Amygdala (tissue), 56 donors: ENCODE data around the gene PLCL1.

Experiments
- DNase-seq, 56 donors: peaks; one replicate each; lab custom pipeline; 2025; lab: John Stamatoyannopoulos, UW

Gene PLCL1

GRCh38 chr2:197850882-197851450 lies 46.6 kb downstream of the PLCL1 start:
- no peak for DNase-seq

GRCh38 chr2:197851451-197851850 lies 47.1 kb downstream of the PLCL1 start:
- peak in 2 of 56 donors; percentile 32 to 44 for DNase-seq

GRCh38 chr2:197852108-197852507 lies 47.7 kb downstream of the PLCL1 start:
- DNase-seq = peak in 51 of 56 donors; percentile 6 to 84 (median 46)

GRCh38 chr2:197853549-197853948 lies 49.2 kb downstream of the PLCL1 start:
- no peak for DNase-seq

- DNase-seq = no peak
These were observed 53.2 kb downstream of the PLCL1 start for GRCh38 chr2:197857476-197858107.

GRCh38 chr2:197858607-197859140 lies 54.3 kb downstream of the PLCL1 start:
- no peak for DNase-seq

GRCh38 chr2:197862246-197862955 lies 58.0 kb downstream of the PLCL1 start:
- DNase-seq = no peak

GRCh38 chr2:197863744-197864143 lies 59.4 kb downstream of the PLCL1 start:
- no peak for DNase-seq

GRCh38 chr2:197866455-197866854 lies 62.1 kb downstream of the PLCL1 start:
- DNase-seq = no peak

GRCh38 chr2:197867033-197867432 lies 62.6 kb downstream of the PLCL1 start:
- no peak for DNase-seq

- no peak for DNase-seq
These were observed 63.2 kb downstream of the PLCL1 start for GRCh38 chr2:197867624-197868023.

GRCh38 chr2:197868206-197868605 lies 63.8 kb downstream of the PLCL1 start:
- DNase-seq = no peak

GRCh38 chr2:197869041-197869440 lies 64.6 kb downstream of the PLCL1 start:
- no peak for DNase-seq

GRCh38 chr2:197869501-197870111 lies 65.2 kb downstream of the PLCL1 start:
- no peak for DNase-seq

- no peak for DNase-seq
These were observed 65.7 kb downstream of the PLCL1 start for GRCh38 chr2:197870137-197870536.

GRCh38 chr2:197871780-197872456 lies 67.5 kb downstream of the PLCL1 start:
- DNase-seq = no peak

- DNase-seq = peak in 26 of 56 donors; percentile 1 to 56 (median 20)
These were observed 68.9 kb downstream of the PLCL1 start for GRCh38 chr2:197873293-197873701.

GRCh38 chr2:197875763-197876162 lies 71.4 kb downstream of the PLCL1 start:
- no peak for DNase-seq

- no peak for DNase-seq
These were observed 72.1 kb downstream of the PLCL1 start for GRCh38 chr2:197876524-197876923.

- DNase-seq = no peak
These were observed 72.6 kb downstream of the PLCL1 start for GRCh38 chr2:197877038-197877437.

GRCh38 chr2:197878792-197879191 lies 74.4 kb downstream of the PLCL1 start:
- no peak for DNase-seq
